Activated CD4-positive, alpha-beta T cell treated with anti-CD3 and anti-CD28 coated beads, Interleukin-2, amount 10 ng/mL, durations not matched to agents 7 days and 5 days (primary cell): ENCODE data around the gene LAMTOR3. TPM values are rescaled to one million over a fixed set of nuclear protein-coding genes. Genes with fewer than 3 reads are reported as not detected.

Experiments
- CTCF ChIA-PET: fragments of 350-600 bp; sonication (Branson Sonifier 250); formaldehyde crosslinking; loops from one replicate; lab custom pipeline; 2021; ENCODE audit warnings: antibody characterized with exemption; lab: Charles Lee
- POLR2A ChIA-PET: fragments of 350-600 bp; sonication (Branson Sonifier 250); formaldehyde crosslinking; loops from one replicate; lab custom pipeline; 2021; ENCODE audit warnings: antibody characterized with exemption; lab: Charles Lee
- DNase-seq: peaks from one replicate; pipeline ENCODE4 v3.0.0-alpha.2; 2020
- H3K27ac Mint-ChIP-seq: one replicate; pipeline ENCODE4 v1.8.0; 2021; ENCODE audit warnings: mild to moderate bottlenecking, moderate library complexity, mixed read lengths
- H3K27me3 Mint-ChIP-seq: one replicate; pipeline ENCODE4 v1.8.0; 2021; ENCODE audit warnings: mixed read lengths
- H3K36me3 Mint-ChIP-seq: one replicate; pipeline ENCODE4 v1.8.0; 2021; ENCODE audit warnings: low read depth, mixed read lengths
- H3K4me1 Mint-ChIP-seq: one replicate; pipeline ENCODE4 v1.8.0; 2021; ENCODE audit warnings: mixed read lengths
- H3K4me3 Mint-ChIP-seq: one replicate; pipeline ENCODE4 v1.8.0; 2021; ENCODE audit warnings: mild to moderate bottlenecking, moderate library complexity, mixed read lengths
- H3K9me3 Mint-ChIP-seq: one replicate; pipeline ENCODE4 v1.8.0; 2021; ENCODE audit warnings: mixed read lengths
- total RNA-seq, 2 experiments: library from RNA; stranded (reverse); gene quantifications; one replicate each; pipeline ENCODE4 v1.2.3, GENCODE V29; 2021

The LAMTOR3 gene, protein sequence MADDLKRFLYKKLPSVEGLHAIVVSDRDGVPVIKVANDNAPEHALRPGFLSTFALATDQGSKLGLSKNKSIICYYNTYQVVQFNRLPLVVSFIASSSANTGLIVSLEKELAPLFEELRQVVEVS
- total RNA-seq: 10 to 100 TPM; 28.9 to 33.1 TPM

DNA sequence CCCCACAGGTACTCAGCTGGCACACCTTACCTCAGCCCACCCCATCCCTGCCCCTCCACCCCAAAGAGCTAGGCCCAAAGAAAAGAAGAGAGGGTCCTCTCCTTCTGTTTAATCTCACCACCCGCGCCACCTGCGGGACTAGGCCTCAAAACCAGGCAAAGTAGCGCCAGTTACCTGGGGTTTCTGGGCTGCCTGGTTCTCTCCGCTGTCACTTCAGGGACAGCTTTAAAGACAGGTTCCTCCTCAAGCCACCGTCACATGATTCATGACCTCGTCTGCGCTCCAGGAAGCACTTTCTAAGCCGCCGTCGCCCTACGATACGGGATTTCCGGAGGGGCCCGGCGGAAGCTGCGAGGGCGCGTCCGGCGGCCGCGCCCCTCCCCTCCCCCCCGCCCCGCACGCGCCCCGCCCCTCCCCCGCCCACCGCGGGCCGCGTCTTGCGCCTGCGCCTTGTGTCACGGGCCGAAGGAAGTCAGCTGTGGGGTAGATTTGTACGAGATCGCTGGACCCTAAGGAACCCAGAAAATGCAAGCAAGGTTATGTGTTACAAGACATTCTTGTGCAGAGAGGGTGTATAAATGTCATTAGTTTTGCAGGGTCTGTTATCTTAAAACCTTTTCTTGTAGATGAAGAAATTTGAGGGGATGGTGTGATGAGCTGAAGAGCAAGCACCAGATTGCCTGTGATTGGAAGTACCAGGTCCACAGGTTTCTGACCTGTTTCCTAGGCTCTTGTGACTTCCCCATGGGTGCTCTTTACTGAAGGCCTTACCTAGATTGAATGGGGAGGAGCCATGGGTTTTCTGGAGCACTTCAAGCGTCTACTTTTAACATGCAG is at the start of gene LAMTOR3:
Gene LAMTOR3 (minus strand): TSS at position 267 of the 837 bp plus-strand sequence. CDS start 464 bp downstream, outside the sequence.
- POLR2A ChIA-PET: interaction anchor here (1.4 kb wide), 1 partner anchor 53 kb away, joined by 12 read pairs; the partner anchor contains the start of gene DNAJB14
- CTCF ChIA-PET: interaction anchor here (0.6 to 1.3 kb wide), 8 partner anchors 10 to 1635 kb away, joined by 3 to 8 read pairs (median 4); partner anchors contain the start of gene TRMT10A
- Mint-ChIP-seq H3K27ac (peak within 1 kb of the TSS; percentile 96), H3K9me3 (no peaks in the 10 kb centered on the region), H3K36me3 (peaks cover 10% of the 10 kb centered on the region), H3K27me3 (no peaks in the 10 kb centered on the region), H3K4me1 (peaks cover 42% of the 10 kb centered on the region), H3K4me3 (peak within 1 kb of the TSS; percentile 97)
- DNase-seq: peak; percentile 93

DNA sequence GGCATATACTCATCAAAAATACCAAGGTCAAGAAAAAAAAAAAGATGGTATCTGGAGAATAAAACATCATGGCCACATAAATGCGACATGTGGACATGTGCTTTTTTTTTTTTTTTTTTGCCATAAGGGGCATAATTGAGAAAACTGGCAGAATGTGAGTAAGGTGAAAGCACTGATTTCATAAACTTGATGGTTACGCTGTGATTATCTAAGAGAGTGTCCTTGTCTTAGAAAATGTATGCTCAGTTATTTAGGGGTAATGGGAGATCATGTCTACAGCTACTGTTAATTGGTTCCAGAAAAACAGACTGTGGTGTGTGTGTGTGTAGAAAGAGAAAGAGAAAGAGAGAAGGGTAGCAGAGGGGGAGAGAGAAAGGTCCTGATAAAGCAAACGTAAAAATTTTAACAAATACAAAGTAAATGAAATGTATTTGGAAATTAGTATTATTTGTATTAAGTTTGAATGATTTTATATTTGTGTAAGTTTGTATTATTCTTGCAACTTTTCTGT is 44.1 kb upstream of the LAMTOR3 start:
- Mint-ChIP-seq H3K36me3 (peaks cover 60% of the 10 kb centered on the region), H3K27ac (no peak overlapping the region), H3K4me1 (peaks cover 26% of the 10 kb centered on the region), H3K9me3 (peaks cover 21% of the 10 kb centered on the region), H3K27me3 (no peaks in the 10 kb centered on the region), H3K4me3 (no peak overlapping the region)
- CTCF ChIA-PET: interaction anchor here (0.6 to 3.1 kb wide), 4 partner anchors 9 to 425 kb away, joined by 3 to 16 read pairs (median 7); no protein-coding TSS in a partner anchor
- POLR2A ChIA-PET: no interaction called here
- no peak for DNase-seq

DNA sequence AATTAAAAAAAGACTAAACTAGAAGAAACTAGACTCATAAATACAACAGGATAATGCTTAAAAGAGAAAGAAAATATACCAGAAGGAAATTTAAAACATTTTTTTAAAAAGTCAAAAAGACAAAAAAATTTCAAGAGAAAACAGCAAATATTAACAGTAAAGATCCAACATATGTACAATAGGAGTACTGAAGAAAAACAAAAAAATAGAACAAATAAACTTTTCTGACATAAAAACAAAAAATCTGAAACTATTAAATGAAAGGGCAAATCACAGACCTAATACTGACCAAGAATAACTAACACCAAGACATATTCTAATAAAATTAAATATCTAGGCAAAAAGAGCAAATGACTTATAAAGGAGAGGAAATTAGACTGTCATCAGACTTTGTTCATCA is 40.7 kb upstream of the LAMTOR3 start:
- DNase-seq: no peak
- POLR2A ChIA-PET: no interaction called here
- H3K9me3 Mint-ChIP-seq: peaks cover 21% of the 10 kb centered on the region
- H3K36me3 Mint-ChIP-seq: peaks cover 63% of the 10 kb centered on the region
- no peak overlapping the region for H3K27ac Mint-ChIP-seq
- no peaks in the 10 kb centered on the region for H3K27me3 Mint-ChIP-seq
- CTCF ChIA-PET: interaction anchor here (0.6 kb wide), 1 partner anchor 1126 kb away, joined by 5 read pairs; no protein-coding TSS in a partner anchor
- no peak overlapping the region for H3K4me3 Mint-ChIP-seq
- peaks cover 20% of the 10 kb centered on the region for H3K4me1 Mint-ChIP-seq

DNA sequence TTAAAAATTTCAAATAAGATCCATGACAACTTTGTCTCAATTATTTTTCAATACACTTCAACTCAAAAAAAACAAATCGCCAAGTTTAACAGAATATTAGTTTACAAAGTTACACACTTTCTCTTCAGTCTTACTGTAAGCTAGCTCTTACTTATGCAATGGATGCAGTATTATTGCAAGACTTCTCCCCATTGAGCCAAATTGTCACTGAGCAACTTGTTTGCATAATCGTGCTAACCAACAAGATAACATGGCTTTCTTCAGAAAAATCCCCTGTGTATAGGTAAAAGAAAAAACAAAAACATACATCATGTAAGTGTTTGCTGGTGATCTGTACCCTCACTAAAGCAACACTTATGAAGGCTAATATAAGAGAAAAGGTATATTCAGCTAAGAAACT is 33.3 kb upstream of the LAMTOR3 start:
- DNase-seq: no peak
- Mint-ChIP-seq H3K27me3 (no peaks in the 10 kb centered on the region), H3K4me3 (no peak overlapping the region), H3K4me1 (peaks cover 26% of the 10 kb centered on the region), H3K36me3 (peaks cover 47% of the 10 kb centered on the region), H3K9me3 (no peaks in the 10 kb centered on the region), H3K27ac (no peak overlapping the region)
- ChIA-PET CTCF (interaction anchor here (1.4 to 2.3 kb wide), 2 partner anchors 21 to 24 kb away, joined by 4 to 7 read pairs; no protein-coding TSS in a partner anchor), POLR2A (no interaction called here)

DNA sequence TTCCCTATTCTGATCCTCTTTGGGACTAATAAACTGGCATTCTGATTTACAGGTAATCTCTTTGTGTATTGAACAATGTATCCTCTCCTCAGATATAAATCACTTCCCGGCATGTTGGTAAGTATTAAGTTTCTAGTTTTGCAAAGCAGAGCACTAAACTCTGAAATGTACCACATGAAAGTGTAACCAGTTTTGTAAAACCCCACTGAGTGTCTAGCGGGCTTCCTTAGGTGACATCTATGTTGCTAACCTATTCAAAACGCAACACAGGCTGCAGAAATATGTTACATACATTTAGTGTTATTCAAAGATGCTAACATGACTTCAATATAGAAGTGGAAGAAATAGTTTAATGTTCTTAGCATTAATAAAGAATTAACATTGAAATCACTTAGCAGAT is 26.9 kb upstream of the LAMTOR3 start:
- H3K27ac Mint-ChIP-seq: peak overlapping the region; percentile 36
- no peaks in the 10 kb centered on the region for H3K27me3 Mint-ChIP-seq
- ChIA-PET CTCF (interaction anchor here (2.4 kb wide), 1 partner anchor 28 kb away, joined by 5 read pairs; no protein-coding TSS in a partner anchor), POLR2A (no interaction called here)
- peak; percentile 49 for DNase-seq
- no peak overlapping the region for H3K4me3 Mint-ChIP-seq
- H3K4me1 Mint-ChIP-seq: peaks cover 17% of the 10 kb centered on the region
- peaks cover 7% of the 10 kb centered on the region for H3K9me3 Mint-ChIP-seq
- H3K36me3 Mint-ChIP-seq: peaks cover 54% of the 10 kb centered on the region

DNA sequence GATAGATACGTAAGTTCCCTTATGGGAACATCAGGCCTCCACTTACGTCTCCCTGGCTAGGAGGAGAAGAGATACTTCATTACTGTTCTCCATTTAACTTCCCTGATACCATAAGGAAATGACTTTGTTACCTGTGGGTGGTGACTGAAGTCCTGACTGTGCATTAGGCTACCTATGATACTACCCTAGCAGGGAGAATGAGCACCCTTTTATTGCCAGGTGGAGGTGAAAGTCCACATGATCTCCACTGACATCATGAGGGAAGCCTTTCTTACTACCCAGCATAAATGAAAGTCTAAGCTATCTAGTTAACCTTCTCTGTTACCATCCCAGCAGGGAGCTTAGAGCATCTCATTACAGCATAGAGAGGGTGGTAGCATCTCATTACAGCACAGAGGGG is 24.4 kb upstream of the LAMTOR3 start:
- Mint-ChIP-seq H3K4me3 (no peak overlapping the region), H3K36me3 (peaks cover 63% of the 10 kb centered on the region), H3K9me3 (peaks cover 7% of the 10 kb centered on the region), H3K4me1 (peaks cover 17% of the 10 kb centered on the region), H3K27me3 (no peaks in the 10 kb centered on the region), H3K27ac (peak overlapping the region; percentile 50)
- no peak for DNase-seq
- POLR2A ChIA-PET: no interaction called here
- CTCF ChIA-PET: no interaction called here

DNA sequence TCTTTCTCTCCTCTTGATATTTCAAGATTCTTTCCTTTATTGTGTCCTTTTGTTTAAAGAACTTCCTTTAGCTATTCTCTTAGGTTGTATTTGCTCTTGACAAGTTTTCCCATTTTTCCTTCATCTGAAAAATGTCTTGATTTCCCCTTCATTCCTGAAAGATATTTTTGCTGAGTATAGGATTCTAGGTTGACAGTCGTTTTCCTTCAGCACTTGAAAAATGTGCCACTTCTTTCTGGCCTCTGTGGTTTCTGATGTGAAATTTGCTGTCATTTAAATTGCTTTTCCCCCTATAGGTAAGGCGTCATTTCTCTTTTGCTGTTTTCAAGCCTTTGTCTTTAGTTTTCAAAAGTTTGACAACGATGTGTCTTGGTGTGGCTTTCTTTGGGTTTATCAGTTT is 23.3 kb upstream of the LAMTOR3 start:
- Mint-ChIP-seq H3K4me1 (peaks cover 17% of the 10 kb centered on the region), H3K27me3 (no peaks in the 10 kb centered on the region), H3K4me3 (no peak overlapping the region), H3K36me3 (peaks cover 65% of the 10 kb centered on the region), H3K27ac (no peak overlapping the region), H3K9me3 (peaks cover 7% of the 10 kb centered on the region)
- POLR2A ChIA-PET: no interaction called here
- DNase-seq: no peak
- CTCF ChIA-PET: no interaction called here

DNA sequence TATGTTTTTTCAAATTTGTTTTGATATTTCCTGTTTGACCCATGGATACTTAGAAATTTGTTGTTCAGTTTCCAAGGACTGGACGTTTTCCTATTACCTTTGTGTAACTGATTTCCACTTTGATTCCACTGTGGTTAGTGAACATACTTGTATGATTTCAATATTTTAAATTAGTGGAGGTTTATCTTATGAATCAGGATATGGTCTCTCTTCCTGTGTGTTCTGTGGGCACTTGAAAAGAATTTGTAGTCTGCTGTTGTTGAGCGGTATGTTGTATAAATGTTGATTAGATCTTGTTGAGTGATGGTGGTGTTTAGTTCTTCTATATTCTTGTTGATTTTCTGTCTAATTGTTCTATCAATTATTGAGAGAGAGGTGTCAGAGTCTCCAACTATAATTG is 21.2 kb upstream of the LAMTOR3 start:
- no peak overlapping the region for H3K27ac Mint-ChIP-seq
- H3K4me1 Mint-ChIP-seq: peaks cover 9% of the 10 kb centered on the region
- CTCF ChIA-PET: no interaction called here

DNA sequence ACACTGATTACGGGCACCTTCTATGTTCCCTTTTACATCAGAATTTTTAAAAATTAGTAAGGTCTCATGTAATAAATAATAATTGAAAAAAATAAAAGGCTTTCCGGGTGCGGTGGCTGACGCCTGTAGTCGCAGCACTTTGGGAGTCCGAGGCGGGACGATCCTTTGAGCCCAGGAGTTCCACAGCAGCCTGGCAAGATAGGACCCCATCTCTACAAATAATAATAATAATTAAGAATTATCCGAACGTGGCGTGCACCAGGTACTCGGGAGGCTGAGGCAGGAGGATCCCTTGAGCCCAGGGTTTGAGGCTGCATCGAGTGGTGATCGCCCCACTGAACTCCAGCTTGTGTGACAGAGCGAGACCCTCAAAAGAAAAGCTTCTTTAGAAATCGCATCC is 771 bp upstream of the LAMTOR3 start:
- no peaks in the 10 kb centered on the region for H3K27me3 Mint-ChIP-seq
- DNase-seq: no peak
- ChIA-PET POLR2A (interaction anchor here (1.4 kb wide), 1 partner anchor 52 kb away, joined by 12 read pairs; the partner anchor contains the start of gene DNAJB14), CTCF (interaction anchor here (0.9 to 1.3 kb wide), 7 partner anchors 10 to 331 kb away, joined by 3 to 8 read pairs (median 4); partner anchors contain the start of gene TRMT10A)
- H3K27ac Mint-ChIP-seq: peak overlapping the region; percentile 93
- peak overlapping the region; percentile 97 for H3K4me3 Mint-ChIP-seq
- H3K9me3 Mint-ChIP-seq: no peaks in the 10 kb centered on the region
- H3K36me3 Mint-ChIP-seq: peaks cover 12% of the 10 kb centered on the region
- peaks cover 40% of the 10 kb centered on the region for H3K4me1 Mint-ChIP-seq

More for the DNA sequence above, 21.2 kb upstream of the LAMTOR3 start:
- no peak for DNase-seq
- POLR2A ChIA-PET: no interaction called here
- Mint-ChIP-seq H3K36me3 (peaks cover 65% of the 10 kb centered on the region), H3K9me3 (peaks cover 7% of the 10 kb centered on the region), H3K27me3 (no peaks in the 10 kb centered on the region), H3K4me3 (no peak overlapping the region)

DNA sequence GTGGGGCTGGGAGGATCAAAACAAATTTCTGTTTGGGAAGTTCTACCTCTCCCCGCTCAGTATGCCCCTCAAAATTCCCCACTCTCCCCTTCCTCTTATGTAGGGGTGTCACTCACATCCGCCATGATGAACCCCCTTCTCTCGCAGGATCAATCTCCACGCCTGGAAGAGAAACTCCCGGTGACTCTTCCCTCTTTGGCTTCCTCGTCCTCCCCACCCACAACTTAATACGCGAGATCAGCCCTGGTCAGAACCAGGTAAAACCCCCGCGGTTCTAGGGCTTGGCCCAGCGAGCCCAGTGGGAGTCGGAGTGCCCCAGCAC is 427 bp downstream of the LAMTOR3 start:
- peaks cover 9% of the 10 kb centered on the region for H3K36me3 Mint-ChIP-seq

DNA sequence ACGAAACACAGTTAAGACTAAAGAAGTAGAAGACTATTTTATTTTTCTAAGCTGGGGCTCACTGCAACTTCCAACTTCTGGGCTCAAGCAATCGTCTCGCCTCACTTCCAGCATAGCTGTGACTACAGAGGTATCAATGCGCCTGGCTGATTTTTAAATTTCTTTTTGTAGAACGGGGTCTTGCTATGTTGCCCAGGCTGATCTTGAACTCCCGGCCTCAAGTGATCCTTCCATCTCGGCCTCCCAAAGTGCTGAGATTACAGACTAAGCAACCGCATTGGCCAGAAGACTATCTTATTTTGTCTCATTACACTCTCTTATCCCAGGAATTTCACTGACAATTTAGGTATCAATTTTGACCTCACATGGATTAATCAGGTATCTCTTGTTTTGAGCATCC is 1.2 kb downstream of the LAMTOR3 start:
- POLR2A ChIA-PET: no interaction called here
- DNase-seq: no peak
- Mint-ChIP-seq H3K27me3 (no peaks in the 10 kb centered on the region), H3K27ac (peak overlapping the region; percentile 96), H3K36me3 (peaks cover 9% of the 10 kb centered on the region), H3K4me1 (peaks cover 47% of the 10 kb centered on the region), H3K9me3 (no peaks in the 10 kb centered on the region), H3K4me3 (peak overlapping the region; percentile 97)
- CTCF ChIA-PET: no interaction called here

More for the DNA sequence above, 427 bp downstream of the LAMTOR3 start:
- Mint-ChIP-seq H3K4me3 (peak overlapping the region; percentile 97), H3K27me3 (no peaks in the 10 kb centered on the region), H3K27ac (peak overlapping the region; percentile 96), H3K9me3 (no peaks in the 10 kb centered on the region), H3K4me1 (peaks cover 45% of the 10 kb centered on the region)
- ChIA-PET CTCF (interaction anchor here (0.9 to 1.3 kb wide), 3 partner anchors 9 to 82 kb away, joined by 4 to 8 read pairs (median 6); no protein-coding TSS in a partner anchor), POLR2A (interaction anchor here (1.4 kb wide), 1 partner anchor 54 kb away, joined by 12 read pairs; the partner anchor contains the start of gene DNAJB14)
- DNase-seq: no peak

DNA sequence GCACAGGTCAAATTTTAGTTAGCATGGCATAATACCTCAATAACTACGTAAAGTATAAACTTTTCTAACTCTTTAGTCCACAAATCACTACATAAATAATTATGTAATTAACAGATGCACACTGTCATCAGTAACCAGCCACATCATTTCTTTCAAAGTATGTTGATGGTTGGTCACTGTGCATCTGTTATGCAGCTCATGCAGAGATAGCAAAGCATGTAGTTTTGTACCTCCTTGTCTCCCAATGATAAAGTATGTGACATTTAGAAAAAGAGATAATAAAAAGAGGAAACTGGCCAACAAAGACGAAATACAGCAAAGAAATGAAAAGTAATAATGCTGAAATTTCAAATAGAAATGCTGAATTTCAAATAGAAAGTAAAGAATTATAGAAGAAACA is 2.9 kb downstream of the LAMTOR3 start:
- Mint-ChIP-seq H3K36me3 (peaks cover 9% of the 10 kb centered on the region), H3K4me1 (peaks cover 48% of the 10 kb centered on the region)

More for the DNA sequence above, 2.9 kb downstream of the LAMTOR3 start:
- CTCF ChIA-PET: no interaction called here
- Mint-ChIP-seq H3K9me3 (no peaks in the 10 kb centered on the region), H3K4me3 (no peak overlapping the region), H3K27ac (no peak overlapping the region), H3K27me3 (no peaks in the 10 kb centered on the region)
- POLR2A ChIA-PET: no interaction called here
- DNase-seq: no peak
